GM18870 (cell line): ENCODE measurements around the gene C1GALT1.

Source experiments
- ATAC-seq: cut with Tn5 transposase; IDR thresholded peaks from one replicate; pipeline ENCODE4 v1.9.1; 2021; ENCODE audit warnings: moderate library complexity; ENCODE audit not compliant: unreplicated experiment

Gene C1GALT1

DNA sequence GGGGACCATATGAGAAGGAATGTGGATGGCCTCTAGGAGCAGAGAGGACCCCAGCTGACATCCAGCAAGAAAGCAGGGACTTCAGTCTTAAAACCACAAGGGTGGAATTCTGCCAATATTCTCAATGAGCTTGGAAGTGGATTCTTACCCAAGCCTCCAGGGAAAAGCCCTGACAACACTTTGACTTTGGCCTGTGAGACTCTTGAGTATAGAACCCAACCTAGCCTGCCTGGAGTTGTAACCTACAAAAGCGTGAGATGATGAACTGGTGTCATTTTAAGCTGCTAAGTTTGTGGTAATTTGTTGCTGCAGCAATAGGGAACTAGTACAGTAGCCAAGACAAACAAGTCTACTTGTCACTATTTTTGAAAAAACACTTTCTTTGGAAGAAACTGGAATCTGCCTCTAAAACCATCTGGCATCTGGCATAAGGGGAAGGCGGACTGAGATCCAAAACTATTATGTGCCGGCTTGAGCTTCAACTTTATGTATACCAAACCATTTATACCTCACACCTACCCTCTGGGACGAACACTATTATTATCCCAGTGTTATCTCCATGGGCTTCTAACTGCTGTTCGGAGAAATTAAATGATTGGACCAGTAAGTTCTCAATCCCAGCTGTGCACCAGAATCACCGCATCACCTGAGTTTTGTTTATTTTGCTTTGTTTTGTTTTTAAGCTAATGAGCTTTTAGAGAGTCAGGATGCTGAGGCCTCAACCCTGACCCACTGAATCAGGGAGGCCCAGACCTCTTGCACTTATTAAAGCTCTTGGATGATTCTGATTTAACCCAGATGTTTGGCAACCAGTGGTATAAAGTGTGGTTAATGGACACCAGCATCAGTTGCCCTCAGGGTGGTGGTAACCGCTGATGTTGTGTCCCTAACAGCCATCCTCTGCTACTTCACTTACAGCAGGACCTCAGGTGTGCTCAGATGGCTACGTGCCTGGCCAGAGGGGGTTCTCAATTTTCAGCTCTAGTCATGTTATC, 83.0 kb downstream of the C1GALT1 start:
- ATAC-seq, result no peak

DNA sequence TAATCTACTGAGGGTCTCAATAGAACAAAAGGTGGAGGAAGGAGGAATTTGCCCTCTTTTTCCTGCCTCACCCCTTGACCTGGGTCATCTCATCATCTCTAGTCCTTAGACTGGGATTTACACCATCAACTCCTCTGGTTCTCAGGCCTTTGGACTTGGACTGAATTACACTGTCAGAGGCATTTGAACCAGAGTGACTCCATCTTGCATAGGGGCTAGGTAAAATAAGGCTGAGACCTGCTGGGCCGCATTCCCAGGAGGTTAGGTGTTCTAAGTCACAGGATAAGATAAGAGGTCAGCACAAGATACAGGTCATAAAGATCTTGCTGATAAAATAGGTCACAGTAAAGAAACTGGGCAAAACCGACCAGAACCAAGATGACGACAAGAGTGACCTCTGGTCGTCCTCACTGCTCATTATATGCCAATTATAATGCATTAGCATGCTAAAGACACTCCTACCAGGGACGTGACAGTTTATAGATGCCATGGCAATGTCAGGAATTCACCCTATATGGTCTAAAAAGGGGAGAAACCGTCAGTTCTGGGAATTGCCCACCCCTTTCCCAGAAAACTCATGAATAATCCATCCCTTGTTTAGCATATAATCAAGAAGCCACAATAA, 84.0 kb downstream of the C1GALT1 start:
- ATAC-seq, result no peak

DNA sequence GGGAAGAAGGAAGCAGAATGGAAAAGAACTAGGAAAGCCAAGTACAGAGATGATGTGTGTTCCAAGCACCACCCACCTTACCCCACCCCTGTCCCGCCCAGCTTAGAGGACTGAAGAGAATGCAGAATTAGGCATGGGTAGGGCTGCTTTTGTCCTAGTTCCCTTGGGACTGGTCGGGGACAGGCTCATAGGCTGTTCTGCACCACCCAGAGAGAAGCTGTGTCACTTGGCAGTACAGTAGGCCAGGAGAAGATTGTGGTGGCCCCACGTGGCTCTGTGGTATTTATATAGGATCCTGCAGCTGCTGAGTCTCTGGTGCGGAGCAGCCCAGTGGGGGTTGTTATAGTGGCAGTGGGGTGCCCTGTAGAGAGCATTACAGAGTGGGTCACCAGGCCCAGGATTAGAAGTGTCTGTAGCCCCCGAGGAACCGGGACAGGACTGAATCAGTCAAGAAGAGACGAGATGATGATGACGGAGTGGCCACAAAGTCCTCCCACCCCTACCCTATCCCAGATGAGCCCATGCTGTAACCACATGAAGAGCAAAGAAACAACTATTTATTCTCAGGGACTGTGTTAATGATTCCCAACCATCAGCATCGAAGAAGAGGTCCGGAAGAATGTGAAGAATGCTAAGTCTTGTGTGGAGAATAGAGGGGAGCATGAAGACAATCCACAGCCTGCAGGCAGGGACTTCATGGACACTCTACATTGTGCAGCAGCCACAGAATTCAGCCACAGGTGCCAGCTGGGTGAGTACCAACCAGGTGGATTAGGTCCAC, 88.9 kb downstream of the C1GALT1 start:
- no peak for ATAC-seq

DNA sequence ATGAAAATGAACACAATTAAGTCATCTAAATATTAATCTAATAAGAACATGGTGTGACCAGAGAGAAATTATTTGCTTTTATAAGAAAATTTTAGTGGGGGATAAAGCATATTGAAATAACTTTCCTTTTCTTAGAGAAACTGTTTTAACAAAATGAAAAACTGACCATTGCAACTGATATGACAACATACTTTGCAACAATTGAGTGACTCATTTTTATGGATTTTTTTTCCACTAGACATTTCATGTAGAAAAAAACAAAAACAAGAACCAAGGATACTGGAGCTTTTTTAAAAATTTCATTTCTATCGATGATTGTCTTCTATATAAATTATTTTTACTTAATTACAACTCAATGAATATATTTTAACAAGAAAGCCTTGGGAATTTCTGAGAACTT, 90.0 kb downstream of the C1GALT1 start:
- no peak for ATAC-seq

DNA sequence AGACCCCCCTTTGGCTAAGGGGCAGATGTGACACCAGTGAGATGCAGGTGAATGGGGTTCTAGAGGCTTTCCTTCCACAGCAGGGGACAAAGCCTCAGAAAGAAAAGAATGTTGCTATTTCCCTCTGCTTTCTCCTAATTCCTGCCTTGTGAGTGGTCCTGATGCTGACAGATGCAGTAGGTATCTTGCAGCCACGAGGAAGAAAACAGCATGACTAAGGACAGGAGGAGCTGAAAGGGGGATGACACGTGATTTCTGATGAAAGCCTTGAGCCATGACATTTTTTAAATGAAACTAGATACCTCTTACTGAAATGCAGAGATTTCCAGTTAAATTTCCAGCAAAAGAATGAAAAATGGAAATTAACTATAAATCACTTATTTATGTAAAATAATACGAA, 92.4 kb downstream of the C1GALT1 start:
- ATAC-seq, result no peak

DNA sequence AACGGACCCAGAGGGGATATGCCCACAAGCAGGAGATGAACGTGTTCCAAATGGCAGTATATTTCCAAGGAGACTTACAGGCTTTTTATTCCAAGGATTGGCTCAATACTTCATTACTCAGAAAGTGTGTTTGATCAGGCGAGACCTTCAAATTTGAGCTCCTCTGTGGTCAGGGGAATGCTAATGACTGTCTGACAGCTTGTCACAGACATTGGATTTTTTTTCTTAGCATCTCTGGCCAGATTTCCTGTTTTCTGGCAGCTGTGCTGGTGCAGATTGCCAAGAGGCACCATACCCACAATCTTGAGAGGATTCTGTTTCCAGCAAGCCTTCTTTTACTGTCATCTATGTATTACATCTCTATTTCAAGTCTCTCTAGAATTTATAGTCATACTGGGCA, 93.8 kb downstream of the C1GALT1 start:
- ATAC-seq, result no peak

DNA sequence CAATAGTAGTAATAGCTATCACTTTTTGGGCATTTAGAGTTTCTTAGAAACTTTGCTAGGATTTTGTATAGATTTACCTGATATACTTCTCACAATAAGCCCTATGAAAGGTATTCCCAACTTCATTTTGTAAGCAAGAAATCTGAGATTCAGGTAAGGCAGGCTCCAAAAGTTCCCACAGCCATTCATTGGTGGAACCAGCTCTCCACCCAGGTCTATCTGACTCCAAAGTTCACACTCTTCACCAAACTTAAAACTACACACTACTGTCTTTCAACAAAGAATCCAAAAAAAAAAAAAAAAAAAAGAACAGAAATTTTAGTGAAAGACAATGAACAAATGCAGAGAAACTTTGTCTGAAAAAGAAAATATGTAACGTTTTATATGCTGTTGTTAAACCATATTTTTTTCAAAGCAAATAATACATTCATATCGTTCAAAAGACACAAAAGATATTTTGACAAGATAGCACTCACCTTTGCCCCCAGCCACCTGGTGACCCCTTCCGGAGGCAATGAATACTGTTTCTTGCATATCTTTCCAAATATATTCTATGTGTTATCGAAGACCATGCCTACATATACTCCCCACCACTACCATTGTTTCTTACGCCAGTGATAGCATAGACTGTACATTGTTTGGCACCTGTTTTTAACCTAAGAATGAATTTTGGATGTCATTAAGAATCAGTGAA, 108.2 kb downstream of the C1GALT1 start:
- no peak for ATAC-seq

DNA sequence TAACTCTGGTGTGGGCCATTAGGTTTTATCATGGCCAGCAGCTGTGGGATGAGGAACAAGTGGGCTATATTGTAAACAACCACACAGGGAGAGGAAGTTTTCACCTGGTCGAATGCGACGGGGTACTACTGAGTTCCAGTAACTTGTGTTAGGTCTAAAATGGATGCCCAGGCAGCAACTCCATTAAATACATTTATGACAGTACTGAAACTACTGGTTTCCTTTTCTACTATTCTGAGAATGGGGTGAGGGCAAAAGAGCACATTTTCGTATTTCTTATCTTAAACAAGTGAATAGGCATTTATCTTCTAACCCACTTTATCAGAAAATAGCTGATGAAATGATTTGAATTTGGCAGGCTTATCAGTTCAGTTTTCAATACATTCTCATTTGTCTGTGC, 109.7 kb downstream of the C1GALT1 start:
- no peak for ATAC-seq

DNA sequence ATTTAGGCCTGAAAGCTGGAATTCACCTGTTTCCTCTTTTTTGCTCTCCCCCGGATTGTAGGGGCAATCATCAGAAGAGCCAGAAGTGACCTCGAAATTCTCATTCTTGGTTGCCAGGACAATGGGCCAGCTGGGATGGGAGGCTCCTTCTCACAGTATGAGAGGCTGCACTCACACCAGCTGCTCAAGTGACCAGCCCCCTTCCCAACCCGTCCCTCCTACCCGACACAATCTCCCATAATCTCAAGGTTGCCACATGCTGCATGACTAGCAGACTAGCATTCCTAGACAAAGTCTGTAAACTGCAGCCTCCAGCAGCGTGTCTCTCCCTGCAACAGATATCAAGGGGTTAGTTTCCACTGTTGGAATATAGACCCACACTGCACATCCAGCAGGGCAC, 110.3 kb downstream of the C1GALT1 start:
- no peak for ATAC-seq

DNA sequence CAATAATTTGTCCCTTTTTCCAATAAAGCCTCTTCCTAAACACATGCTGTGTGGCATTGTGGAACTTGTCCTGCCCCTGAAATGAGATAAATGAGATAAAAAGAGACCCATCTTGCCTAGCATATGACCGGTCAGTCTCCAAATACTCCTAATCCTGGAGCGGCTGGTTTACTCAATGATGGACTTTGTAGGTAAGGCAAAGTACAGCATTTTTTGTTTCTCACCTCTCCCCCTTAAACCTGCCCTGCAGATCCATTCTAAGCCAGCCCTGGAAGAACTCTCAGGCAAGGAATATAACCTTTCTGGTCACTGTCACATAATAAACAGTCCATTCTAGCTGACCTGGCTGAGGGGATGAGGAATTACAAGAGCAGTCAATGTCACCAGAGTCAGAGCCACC, 110.7 kb downstream of the C1GALT1 start:
- ATAC-seq, result no peak

DNA sequence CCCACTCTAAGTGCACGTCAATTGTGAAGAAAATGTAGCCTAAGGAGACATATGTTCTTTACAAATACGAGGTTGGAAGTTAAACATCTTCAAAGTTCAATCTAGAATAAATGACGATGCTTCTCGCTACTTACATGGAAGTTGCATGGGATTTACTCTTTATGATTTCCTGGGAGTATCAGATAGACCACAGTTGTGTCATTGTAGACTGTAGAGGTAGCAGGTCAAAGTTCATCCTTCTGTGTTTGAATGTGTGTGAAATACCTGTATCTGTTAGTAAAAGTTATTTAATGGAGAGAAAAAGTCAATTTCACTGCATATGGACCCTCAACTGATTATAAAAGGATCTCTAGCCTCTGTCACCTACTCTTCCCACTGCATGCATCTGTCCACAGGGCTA, 112.6 kb downstream of the C1GALT1 start:
- ATAC-seq, result no peak
